SK-N-SH (cell line): ENCODE results near the gene SCD. TPM values are rescaled to one million over a fixed set of nuclear protein-coding genes. Genes with fewer than 3 reads are reported as not detected.

Source experiments
- CTCF ChIA-PET: fragments of 300-600, 350-600 bp; formaldehyde crosslinking; extraction: SDS; loops from one replicate; lab custom pipeline; 2021; lab: Yijun Ruan, JAX
- POLR2A ChIA-PET: fragments of 350-600 bp; sonication (Branson Sonifier 250); formaldehyde crosslinking; extraction: SDS; loops from one replicate; lab custom pipeline; 2020; ENCODE audit warnings: antibody characterized with exemption, inconsistent platforms; lab: Yijun Ruan, JAX
- DNase-seq: peaks from one replicate; pipeline ENCODE4 v3.0.0; 2012
- H2AFZ ChIP-seq: fragments of 200-600 bp; sonication (generic); 2 replicates; pipeline ENCODE4 v1.8.1; 2016; ENCODE audit warnings: antibody characterized with exemption, mild to moderate bottlenecking, low read depth
- H3F3A ChIP-seq: fragments of 200-600 bp; sonication (generic); replicated peaks from 2 replicates; pipeline ENCODE3; 2016; ENCODE audit warnings: antibody characterized with exemption, mild to moderate bottlenecking; ENCODE audit not compliant: insufficient read depth
- H3K27ac ChIP-seq, 2 experiments: fragments of 200-500 bp in 1 of 2; fragments of 200-600 bp in 1 of 2; sonication (Bioruptor generic) in 1 of 2; sonication (generic), shearing (Covaris generic) in 1 of 2; 2 replicates each; pipeline versions ENCODE4 v1.5.1 to v1.6.1; 2014 to 2016; ENCODE audit warnings: low read depth in 2 of 2, inconsistent platforms in 1 of 2, low read length in 1 of 2, mild to moderate bottlenecking in 1 of 2, mixed read lengths in 1 of 2
- H3K27me3 ChIP-seq: fragments of 200-600 bp; sonication (generic), shearing (Covaris generic); 2 replicates; pipeline ENCODE4 v1.6.1; 2016; ENCODE audit warnings: mixed run types; ENCODE audit not compliant: insufficient read depth
- H3K36me3 ChIP-seq, 2 experiments: fragments of 200-500 bp in 1 of 2; fragments of 200-600 bp in 1 of 2; sonication (Bioruptor generic) in 1 of 2; sonication (generic) in 1 of 2; replicated peaks in 1 of 2; 2 replicates each; pipeline versions ENCODE3 to v1.5.1; 2014 to 2016; ENCODE audit warnings: low read length in 1 of 2, mild to moderate bottlenecking in 1 of 2; ENCODE audit not compliant: insufficient read depth in 2 of 2, control insufficient read depth in 1 of 2
- H3K4me1 ChIP-seq, 2 experiments: fragments of 200-500 bp in 1 of 2; fragments of 200-600 bp in 1 of 2; sonication (Bioruptor generic) in 1 of 2; sonication (generic), shearing (Covaris generic) in 1 of 2; 2 replicates each; pipeline versions ENCODE4 v1.5.1 to v1.6.1; 2014 to 2016; ENCODE audit warnings: low read depth in 1 of 2, low read length in 1 of 2, mixed run types in 1 of 2; ENCODE audit not compliant: insufficient read depth in 2 of 2, control insufficient read depth in 1 of 2
- H3K4me2 ChIP-seq: fragments of 200-600 bp; sonication (generic), shearing (Covaris generic); 2 replicates; pipeline ENCODE4 v1.6.1; 2017; ENCODE audit warnings: mixed run types
- H3K4me3 ChIP-seq, 2 experiments: fragments of 200-500 bp in 1 of 2; fragments of 200-600 bp in 1 of 2; sonication (Bioruptor generic) in 1 of 2; sonication (generic), shearing (Covaris generic) in 1 of 2; 2 replicates each; pipeline versions ENCODE4 v1.5.1 to v1.8.1; 2014 to 2016; ENCODE audit warnings: low read depth in 2 of 2, inconsistent platforms in 1 of 2, low read length in 1 of 2, mild to moderate bottlenecking in 1 of 2, mixed read lengths in 1 of 2, moderate library complexity in 1 of 2
- H3K79me2 ChIP-seq: fragments of 200-600 bp; sonication (generic); 2 replicates; pipeline ENCODE4 v1.8.1; 2017; ENCODE audit warnings: mild to moderate bottlenecking; ENCODE audit not compliant: insufficient read depth
- H3K9ac ChIP-seq: fragments of 200-600 bp; sonication (generic); 2 replicates; pipeline ENCODE4 v1.6.1; 2017; ENCODE audit warnings: mixed run types
- H3K9me2 ChIP-seq: fragments of 200-600 bp; sonication (generic); 2 replicates; pipeline ENCODE4 v1.6.1; 2017; ENCODE audit warnings: mixed run types
- H3K9me3 ChIP-seq: fragments of 200-600 bp; sonication (generic); 2 replicates; pipeline ENCODE4 v1.6.1; 2017; ENCODE audit warnings: mixed run types, mild to moderate bottlenecking, moderate library complexity
- H4K20me1 ChIP-seq: fragments of 200-600 bp; sonication (generic); 2 replicates; pipeline ENCODE4 v1.6.1; 2017; ENCODE audit warnings: mild to moderate bottlenecking, mixed run types; ENCODE audit not compliant: insufficient read depth
- CHD2 ChIP-seq: fragments of 150-350 bp; IDR thresholded peaks from 2 replicates; pipeline ENCODE4 v1.6.1; 2018; ENCODE audit warnings: low read length; ENCODE audit not compliant: partially characterized antibody
- ELF1 ChIP-seq: IDR thresholded peaks from 2 replicates; pipeline ENCODE4 v1.4.0; 2012
- FOSL2 ChIP-seq: IDR thresholded peaks from 2 replicates; pipeline ENCODE4 v1.4.0; 2012; ENCODE audit warnings: low read depth, mild to moderate bottlenecking, moderate library complexity, borderline replicate concordance
- GABPA ChIP-seq: IDR thresholded peaks from 2 replicates; pipeline ENCODE4 v1.4.0; 2012; ENCODE audit warnings: low read depth, mild to moderate bottlenecking
- GATA2 ChIP-seq: sonication (generic); formaldehyde crosslinking; IDR thresholded peaks from 2 replicates; pipeline ENCODE4 v1.5.0; 2020; ENCODE audit warnings: mild to moderate bottlenecking, missing genetic modification reagents
- MEF2A ChIP-seq: IDR thresholded peaks from 2 replicates; pipeline ENCODE4 v1.4.0; 2012; ENCODE audit warnings: low read depth, borderline replicate concordance
- NFIC ChIP-seq: IDR thresholded peaks from 2 replicates; pipeline ENCODE4 v1.4.0; 2012; ENCODE audit warnings: borderline replicate concordance
- NRF1 ChIP-seq: IDR thresholded peaks from 2 replicates; pipeline ENCODE4 v1.6.1; 2012; ENCODE audit warnings: low read depth, mild to moderate bottlenecking, low read length
- POLR2AphosphoS5 ChIP-seq: IDR thresholded peaks from 2 replicates; pipeline ENCODE4 v1.6.1; 2012; ENCODE audit warnings: low read depth, low read length
- RAD21 ChIP-seq: IDR thresholded peaks from 2 replicates; pipeline ENCODE4 v1.6.1; 2012; ENCODE audit warnings: mild to moderate bottlenecking, low read length
- RCOR1 ChIP-seq: fragments of 150-350 bp; IDR thresholded peaks from 2 replicates; pipeline ENCODE4 v1.6.1; 2017; ENCODE audit warnings: antibody characterized with exemption, low read length
- RXRA ChIP-seq: IDR thresholded peaks from 2 replicates; pipeline ENCODE4 v1.4.0; 2012; ENCODE audit warnings: low read depth, mild to moderate bottlenecking, borderline replicate concordance
- SIN3A ChIP-seq: IDR thresholded peaks from 2 replicates; pipeline ENCODE4 v1.6.1; 2012; ENCODE audit warnings: low read depth, mild to moderate bottlenecking, low read length, moderate library complexity, borderline replicate concordance
- TAF1 ChIP-seq: IDR thresholded peaks from 2 replicates; pipeline ENCODE4 v1.6.1; 2012; ENCODE audit warnings: low read depth, mild to moderate bottlenecking, low read length, moderate library complexity, borderline replicate concordance
- TCF12 ChIP-seq: IDR thresholded peaks from 2 replicates; pipeline ENCODE4 v1.4.0; 2012
- USF1 ChIP-seq: IDR thresholded peaks from 2 replicates; pipeline ENCODE4 v1.4.0; 2012; ENCODE audit warnings: low read depth, borderline replicate concordance
- YY1 ChIP-seq: IDR thresholded peaks from 2 replicates; pipeline ENCODE4 v1.4.0; 2012; ENCODE audit warnings: low read depth, mild to moderate bottlenecking
- WGBS: methylation state at CpG from one replicate; pipeline ENCODE4 v1.1.6; 2017; ENCODE audit warnings: low lambda C conversion rate; 5-methylcytosine and 5-hydroxymethylcytosine counted together
- polyA plus RNA-seq, 3 experiments: library from polyadenylated mRNA; depleted of rRNA; stranded (reverse); fragments of >200 nt; gene quantifications; 2 replicates each; pipeline ENCODE4 v1.2.3, GENCODE V29; 2012
- TF ChIP-seq, protein P1 (sequence below): fragments of 150-350 bp; IDR thresholded peaks from 2 replicates; pipeline ENCODE4 v1.6.1; 2016; ENCODE audit warnings: mild to moderate bottlenecking, low read depth, low read length
- TF ChIP-seq, protein P2 (sequence below): IDR thresholded peaks from 2 replicates; pipeline ENCODE4; 2012
- TF ChIP-seq, protein P3 (sequence below): IDR thresholded peaks from 2 replicates; pipeline ENCODE4 v1.6.1; 2012; ENCODE audit warnings: mild to moderate bottlenecking, low read depth, low read length, moderate library complexity

The SCD gene
- polyA plus RNA-seq, 1 of the 3 experiments (the other 2 are of a cell fraction) = 19.7 TPM

GRCh38 chr10:100383251-100383650 is 36.2 kb downstream of the SCD start:
- H3K9me3 ChIP-seq = no peaks in the 10 kb centered on the region
- H3K4me1 ChIP-seq = no peaks in the 10 kb centered on the region
- no peak overlapping the region for H3K9ac ChIP-seq
- TF ChIP-seq POLR2AphosphoS5 (no peak), CHD2 (no peak), USF1 (no peak), RAD21 (no peak), GABPA (no peak), GATA2 (CRISPR knock-in tag) (no peak), TCF12 (no peak), RXRA (no peak)
- TF ChIP-seq, protein P1, sequence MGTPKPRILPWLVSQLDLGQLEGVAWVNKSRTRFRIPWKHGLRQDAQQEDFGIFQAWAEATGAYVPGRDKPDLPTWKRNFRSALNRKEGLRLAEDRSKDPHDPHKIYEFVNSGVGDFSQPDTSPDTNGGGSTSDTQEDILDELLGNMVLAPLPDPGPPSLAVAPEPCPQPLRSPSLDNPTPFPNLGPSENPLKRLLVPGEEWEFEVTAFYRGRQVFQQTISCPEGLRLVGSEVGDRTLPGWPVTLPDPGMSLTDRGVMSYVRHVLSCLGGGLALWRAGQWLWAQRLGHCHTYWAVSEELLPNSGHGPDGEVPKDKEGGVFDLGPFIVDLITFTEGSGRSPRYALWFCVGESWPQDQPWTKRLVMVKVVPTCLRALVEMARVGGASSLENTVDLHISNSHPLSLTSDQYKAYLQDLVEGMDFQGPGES = no peak
- H3K27me3 ChIP-seq = no peaks in the 10 kb centered on the region
- no peaks in the 10 kb centered on the region for H3K79me2 ChIP-seq
- H3K9me2 ChIP-seq = no peaks in the 10 kb centered on the region
- no peak overlapping the region for H3K27ac ChIP-seq
- H3K4me2 ChIP-seq = no peak overlapping the region
- ChIA-PET CTCF (no interaction called here), POLR2A (no interaction called here)
- no peaks in the 10 kb centered on the region for H4K20me1 ChIP-seq
- peaks cover 0 to 12% of the 10 kb centered on the region in 2 experiments for H3K36me3 ChIP-seq
- no peak overlapping the region for H3K4me3 ChIP-seq
- WGBS = 100% methylated on average over 2 of the region's 2 CpGs
- H3F3A ChIP-seq = no peaks in the 10 kb centered on the region
- no peak for DNase-seq
- H2AFZ ChIP-seq = no peak overlapping the region

GRCh38 chr10:100391163-100392002 is 44.4 kb downstream of the SCD start:
- Histone ChIP-seq H3K36me3 (no peaks in the 10 kb centered on the region), H3K79me2 (no peaks in the 10 kb centered on the region), H3K4me2 (no peak overlapping the region), H3K9me3 (no peaks in the 10 kb centered on the region), H3F3A (no peaks in the 10 kb centered on the region), H3K4me3 (no peak overlapping the region), H4K20me1 (no peaks in the 10 kb centered on the region), H2AFZ (no peak overlapping the region), H3K27ac (no peak overlapping the region), H3K9ac (no peak overlapping the region), H3K4me1 (no peaks in the 10 kb centered on the region), H3K9me2 (no peaks in the 10 kb centered on the region), H3K27me3 (no peaks in the 10 kb centered on the region)
- 77% methylated on average over 4 of the region's 4 CpGs for WGBS
- DNase-seq = no peak
- ChIA-PET POLR2A (no interaction called here), CTCF (interaction anchor here (1.2 kb wide), 1 partner anchor 43 kb away, joined by 3 read pairs; no protein-coding TSS in a partner anchor)
- TF ChIP-seq ELF1 = no peak
- no peak for TF ChIP-seq RCOR1
- TF ChIP-seq MEF2A = no peak
- no peak for TF ChIP-seq TAF1
- TF ChIP-seq POLR2AphosphoS5 = no peak
- no peak for TF ChIP-seq YY1
- TF ChIP-seq CHD2 = no peak
- TF ChIP-seq SIN3A = no peak
- TF ChIP-seq, protein P2, sequence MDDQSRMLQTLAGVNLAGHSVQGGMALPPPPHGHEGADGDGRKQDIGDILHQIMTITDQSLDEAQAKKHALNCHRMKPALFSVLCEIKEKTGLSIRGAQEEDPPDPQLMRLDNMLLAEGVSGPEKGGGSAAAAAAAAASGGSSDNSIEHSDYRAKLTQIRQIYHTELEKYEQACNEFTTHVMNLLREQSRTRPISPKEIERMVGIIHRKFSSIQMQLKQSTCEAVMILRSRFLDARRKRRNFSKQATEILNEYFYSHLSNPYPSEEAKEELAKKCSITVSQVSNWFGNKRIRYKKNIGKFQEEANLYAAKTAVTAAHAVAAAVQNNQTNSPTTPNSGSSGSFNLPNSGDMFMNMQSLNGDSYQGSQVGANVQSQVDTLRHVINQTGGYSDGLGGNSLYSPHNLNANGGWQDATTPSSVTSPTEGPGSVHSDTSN = no peak
- TF ChIP-seq NFIC = no peak
- TF ChIP-seq, protein P3, sequence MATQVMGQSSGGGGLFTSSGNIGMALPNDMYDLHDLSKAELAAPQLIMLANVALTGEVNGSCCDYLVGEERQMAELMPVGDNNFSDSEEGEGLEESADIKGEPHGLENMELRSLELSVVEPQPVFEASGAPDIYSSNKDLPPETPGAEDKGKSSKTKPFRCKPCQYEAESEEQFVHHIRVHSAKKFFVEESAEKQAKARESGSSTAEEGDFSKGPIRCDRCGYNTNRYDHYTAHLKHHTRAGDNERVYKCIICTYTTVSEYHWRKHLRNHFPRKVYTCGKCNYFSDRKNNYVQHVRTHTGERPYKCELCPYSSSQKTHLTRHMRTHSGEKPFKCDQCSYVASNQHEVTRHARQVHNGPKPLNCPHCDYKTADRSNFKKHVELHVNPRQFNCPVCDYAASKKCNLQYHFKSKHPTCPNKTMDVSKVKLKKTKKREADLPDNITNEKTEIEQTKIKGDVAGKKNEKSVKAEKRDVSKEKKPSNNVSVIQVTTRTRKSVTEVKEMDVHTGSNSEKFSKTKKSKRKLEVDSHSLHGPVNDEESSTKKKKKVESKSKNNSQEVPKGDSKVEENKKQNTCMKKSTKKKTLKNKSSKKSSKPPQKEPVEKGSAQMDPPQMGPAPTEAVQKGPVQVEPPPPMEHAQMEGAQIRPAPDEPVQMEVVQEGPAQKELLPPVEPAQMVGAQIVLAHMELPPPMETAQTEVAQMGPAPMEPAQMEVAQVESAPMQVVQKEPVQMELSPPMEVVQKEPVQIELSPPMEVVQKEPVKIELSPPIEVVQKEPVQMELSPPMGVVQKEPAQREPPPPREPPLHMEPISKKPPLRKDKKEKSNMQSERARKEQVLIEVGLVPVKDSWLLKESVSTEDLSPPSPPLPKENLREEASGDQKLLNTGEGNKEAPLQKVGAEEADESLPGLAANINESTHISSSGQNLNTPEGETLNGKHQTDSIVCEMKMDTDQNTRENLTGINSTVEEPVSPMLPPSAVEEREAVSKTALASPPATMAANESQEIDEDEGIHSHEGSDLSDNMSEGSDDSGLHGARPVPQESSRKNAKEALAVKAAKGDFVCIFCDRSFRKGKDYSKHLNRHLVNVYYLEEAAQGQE = no peak
- TF ChIP-seq NRF1 = no peak
- no peak for TF ChIP-seq FOSL2
